NCI-H1694 treated with DMSO at 0.1 percent for 48 hours (cell line): ENCODE data around the gene SLC25A33.

Experiments
- DNase-seq: peaks from one replicate; lab custom pipeline; 2025; lab: John Stamatoyannopoulos, UW

Gene SLC25A33

GRCh38 chr1:9589144-9589718 lies 50.0 kb downstream of the SLC25A33 start:
- DNase-seq: no peak

- DNase-seq: no peak
Observed at GRCh38 chr1:9589719-9590157, 50.5 kb downstream of the SLC25A33 start.

- DNase-seq: no peak
Observed at GRCh38 chr1:9590201-9590600, 50.9 kb downstream of the SLC25A33 start.

GRCh38 chr1:9590945-9591668 lies 51.8 kb downstream of the SLC25A33 start:
- no peak for DNase-seq

GRCh38 chr1:9591669-9592509 lies 52.6 kb downstream of the SLC25A33 start:
- DNase-seq: peak; percentile 79

- no peak for DNase-seq
Observed at GRCh38 chr1:9592510-9593075, 53.3 kb downstream of the SLC25A33 start.

- DNase-seq: no peak
Observed at GRCh38 chr1:9593147-9593491, 53.9 kb downstream of the SLC25A33 start.

- DNase-seq: peak; percentile 70
Observed at GRCh38 chr1:9593492-9594465, 54.5 kb downstream of the SLC25A33 start.

GRCh38 chr1:9594471-9595155 lies 55.3 kb downstream of the SLC25A33 start:
- DNase-seq: no peak

GRCh38 chr1:9595156-9595967 lies 56.1 kb downstream of the SLC25A33 start:
- no peak for DNase-seq

GRCh38 chr1:9595968-9596340 lies 56.7 kb downstream of the SLC25A33 start:
- DNase-seq: no peak

- DNase-seq: no peak
Observed at GRCh38 chr1:9596415-9597123, 57.3 kb downstream of the SLC25A33 start.

- DNase-seq: no peak
Observed at GRCh38 chr1:9597361-9598315, 58.4 kb downstream of the SLC25A33 start.

GRCh38 chr1:9598316-9598700 lies 59.0 kb downstream of the SLC25A33 start:
- no peak for DNase-seq

- DNase-seq: no peak
Observed at GRCh38 chr1:9599741-9600140, 60.5 kb downstream of the SLC25A33 start.

GRCh38 chr1:9600861-9601834 lies 61.9 kb downstream of the SLC25A33 start:
- no peak for DNase-seq
